Loucy (cell line): ENCODE data around the gene RAP2C.

Experiments used
- EZH2phosphoT487 ChIP-seq: fragments of 200-600 bp; IDR thresholded peaks from 2 replicates; pipeline ENCODE4 v1.6.1; 2018; ENCODE audit warnings: antibody characterized with exemption, mild to moderate bottlenecking, moderate library complexity, borderline replicate concordance
- TF ChIP-seq, protein P1 (sequence below): fragments of 200-600 bp; sonication (generic); conservative IDR thresholded peaks from 2 replicates; pipeline ENCODE4 v1.5.1; 2014; ENCODE audit warnings: mild to moderate bottlenecking, antibody characterized with exemption, low read length

DNA sequence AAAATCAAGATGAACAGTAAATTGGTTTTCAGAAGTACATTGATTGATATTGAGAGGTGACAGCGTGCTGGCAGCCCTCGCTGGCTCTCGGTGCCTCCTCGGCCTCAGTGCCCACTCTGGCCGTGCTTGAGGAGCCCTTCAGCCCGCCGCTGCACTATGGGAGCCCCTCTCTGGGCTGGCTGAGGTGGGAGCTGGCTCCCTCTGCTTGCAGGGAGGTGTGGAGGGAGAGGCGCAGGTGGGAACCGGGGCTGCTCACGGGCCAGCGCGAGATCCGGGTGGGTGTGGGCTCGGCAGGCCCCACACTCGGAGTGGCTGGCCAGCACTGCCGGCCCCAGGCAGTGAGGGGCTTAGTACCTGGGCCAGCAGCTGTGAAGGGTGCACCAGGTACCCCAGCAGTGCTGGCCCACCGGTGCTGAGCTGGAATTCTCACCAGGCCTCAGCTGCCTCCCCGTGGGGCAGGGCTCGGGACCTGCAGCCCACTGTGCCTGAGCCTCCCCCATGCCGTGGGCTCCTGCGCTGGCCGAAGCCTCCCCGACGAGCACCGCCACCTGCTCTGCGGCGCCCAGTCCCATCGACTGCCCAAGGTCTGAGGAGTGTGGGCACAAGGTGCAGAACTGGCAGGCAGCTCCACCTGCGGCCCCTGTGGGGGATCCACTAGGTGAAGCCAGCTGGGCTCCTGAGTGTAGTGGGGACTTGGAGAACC is 25.2 kb downstream of the RAP2C start:
- TF ChIP-seq, protein P1, sequence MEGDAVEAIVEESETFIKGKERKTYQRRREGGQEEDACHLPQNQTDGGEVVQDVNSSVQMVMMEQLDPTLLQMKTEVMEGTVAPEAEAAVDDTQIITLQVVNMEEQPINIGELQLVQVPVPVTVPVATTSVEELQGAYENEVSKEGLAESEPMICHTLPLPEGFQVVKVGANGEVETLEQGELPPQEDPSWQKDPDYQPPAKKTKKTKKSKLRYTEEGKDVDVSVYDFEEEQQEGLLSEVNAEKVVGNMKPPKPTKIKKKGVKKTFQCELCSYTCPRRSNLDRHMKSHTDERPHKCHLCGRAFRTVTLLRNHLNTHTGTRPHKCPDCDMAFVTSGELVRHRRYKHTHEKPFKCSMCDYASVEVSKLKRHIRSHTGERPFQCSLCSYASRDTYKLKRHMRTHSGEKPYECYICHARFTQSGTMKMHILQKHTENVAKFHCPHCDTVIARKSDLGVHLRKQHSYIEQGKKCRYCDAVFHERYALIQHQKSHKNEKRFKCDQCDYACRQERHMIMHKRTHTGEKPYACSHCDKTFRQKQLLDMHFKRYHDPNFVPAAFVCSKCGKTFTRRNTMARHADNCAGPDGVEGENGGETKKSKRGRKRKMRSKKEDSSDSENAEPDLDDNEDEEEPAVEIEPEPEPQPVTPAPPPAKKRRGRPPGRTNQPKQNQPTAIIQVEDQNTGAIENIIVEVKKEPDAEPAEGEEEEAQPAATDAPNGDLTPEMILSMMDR, result no peak
- TF ChIP-seq EZH2phosphoT487, result no peak
